Measurements from ENCODE around the gene LRFN2. TPM values are rescaled to one million over a fixed set of nuclear protein-coding genes. Genes with fewer than 3 reads are reported as not detected.

The LRFN2 gene
- total and polyA plus RNA-seq, 4 donors, result under 0.01 to 0.01 TPM; not detected in 2

- no peaks in the 10 kb centered on the region for H3K9me3 ChIP-seq (ENCODE audit: control insufficient read depth in 4 of 4, low read length in 3 of 4)
- no peak overlapping the region for H3K4me3 ChIP-seq (ENCODE audit: low read depth in 1 of 3, low read length in 3 of 3)
- H3K4me1 ChIP-seq (ENCODE audit: control insufficient read depth in 4 of 4, insufficient read depth in 4 of 4, low read length in 3 of 4), result peaks cover 8 to 30% (median 20%) of the 10 kb centered on the region in 4 donors
- no peaks in the 10 kb centered on the region for H3K36me3 ChIP-seq (ENCODE audit: control insufficient read depth in 4 of 4, insufficient read depth in 3 of 4, low read depth in 1 of 4, low read length in 3 of 4)
- WGBS, result 86% methylated on average over 6 of the region's 6 CpGs
- TF ChIP-seq HNF4G (IDR thresholded peaks at IDR 0.05), result no peak
- no peak for TF ChIP-seq REST (IDR thresholded peaks at IDR 0.05)
- TF ChIP-seq CTCF (IDR thresholded peaks at IDR 0.05; ENCODE audit: low read depth, low read length, missing input control), result no peak
- TF ChIP-seq MAX (IDR thresholded peaks at IDR 0.05), result no peak
- no peak for TF ChIP-seq RAD21 (IDR thresholded peaks at IDR 0.05)
- no peak for TF ChIP-seq HNF4A (conservative IDR thresholded peaks at IDR 0.05)
- TF ChIP-seq JUND (IDR thresholded peaks at IDR 0.05), result no peak
- no peak for TF ChIP-seq YY1 (IDR thresholded peaks at IDR 0.05)
- no peak for TF ChIP-seq RXRA (IDR thresholded peaks at IDR 0.05)
- TF ChIP-seq ATF3 (IDR thresholded peaks at IDR 0.05), result no peak
- TF ChIP-seq TAF1 (conservative IDR thresholded peaks at IDR 0.05), result no peak
- TF ChIP-seq EGR1 (IDR thresholded peaks at IDR 0.05; ENCODE audit: low read depth in 2 of 2), result no peak
- no peak for TF ChIP-seq ZBTB33 (IDR thresholded peaks at IDR 0.05)
- no peak for TF ChIP-seq GABPA (IDR thresholded peaks at IDR 0.05 in 1 of 2, conservative IDR thresholded peaks at IDR 0.05 in 1 of 2)
- TF ChIP-seq FOXA2 (IDR thresholded peaks at IDR 0.05), result no peak
- no peak for DNase-seq (ENCODE audit: low spot score)
- no peaks in the 10 kb centered on the region for H3K27me3 ChIP-seq (ENCODE audit: control insufficient read depth in 4 of 4, insufficient read depth in 4 of 4, low read length in 3 of 4)
- no peak overlapping the region for H3K27ac ChIP-seq (ENCODE audit: low read depth in 1 of 2, low read length in 2 of 2)
- no peak overlapping the region for H3K9ac ChIP-seq (ENCODE audit: low read depth in 1 of 2, low read length in 2 of 2)
These were observed 62.2 kb downstream of the LRFN2 start for GRCh38 chr6:40524797-40525585.
